Mammary epithelial cell (primary cell): ENCODE results near the gene RHEBL1.

Source experiments
- EZH2 ChIP-seq: IDR thresholded peaks from 2 replicates; pipeline ENCODE4 v1.6.1; 2012; ENCODE audit warnings: low read length, inconsistent platforms, borderline replicate concordance
- TF ChIP-seq, protein P1 (sequence below), 2 donors: IDR thresholded peaks in 1 of 2; conservative IDR thresholded peaks in 1 of 2; 2 replicates each; pipeline ENCODE4 v1.5.1; 2011 to 2012; ENCODE audit warnings: inconsistent platforms in 2 of 2, low read length in 2 of 2, mild to moderate bottlenecking in 2 of 2, control low read depth in 1 of 2, low read depth in 1 of 2; ENCODE audit not compliant: insufficient read depth in 1 of 2; ENCODE audit errors: extremely low read depth in 1 of 2

DNA sequence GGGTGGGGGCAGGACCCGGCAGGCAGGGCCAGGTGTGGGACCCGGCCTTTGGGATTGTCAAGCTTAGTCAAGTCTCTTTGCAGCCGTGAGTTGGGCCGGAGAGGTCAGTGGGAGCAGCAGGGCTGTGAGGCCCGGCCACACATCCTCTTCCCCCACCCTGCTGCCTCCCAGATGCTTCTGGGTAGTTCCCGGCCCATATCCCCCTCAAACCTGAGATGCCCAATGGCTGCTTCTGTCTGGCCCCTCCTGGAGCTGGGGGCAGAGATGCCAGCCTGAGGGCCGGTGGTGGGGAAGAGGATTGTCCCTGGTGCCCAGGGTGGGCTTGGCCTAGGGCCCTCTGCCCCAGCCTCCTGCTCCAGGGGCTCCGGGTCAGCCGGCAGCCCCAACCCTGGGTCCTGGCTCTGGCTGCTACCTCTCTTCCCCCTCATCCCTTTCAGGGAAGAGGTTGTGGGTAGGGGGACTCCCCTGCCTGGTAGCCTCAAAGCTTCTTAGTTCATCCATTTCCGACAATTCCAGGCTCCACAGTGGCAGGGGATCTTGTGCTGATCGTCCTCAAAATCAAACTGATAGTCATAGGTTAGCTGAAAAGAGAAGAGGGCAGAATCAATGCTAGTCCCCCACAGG lies 48.4 kb downstream of the RHEBL1 start:
- no peak for TF ChIP-seq EZH2
- TF ChIP-seq, protein P1, sequence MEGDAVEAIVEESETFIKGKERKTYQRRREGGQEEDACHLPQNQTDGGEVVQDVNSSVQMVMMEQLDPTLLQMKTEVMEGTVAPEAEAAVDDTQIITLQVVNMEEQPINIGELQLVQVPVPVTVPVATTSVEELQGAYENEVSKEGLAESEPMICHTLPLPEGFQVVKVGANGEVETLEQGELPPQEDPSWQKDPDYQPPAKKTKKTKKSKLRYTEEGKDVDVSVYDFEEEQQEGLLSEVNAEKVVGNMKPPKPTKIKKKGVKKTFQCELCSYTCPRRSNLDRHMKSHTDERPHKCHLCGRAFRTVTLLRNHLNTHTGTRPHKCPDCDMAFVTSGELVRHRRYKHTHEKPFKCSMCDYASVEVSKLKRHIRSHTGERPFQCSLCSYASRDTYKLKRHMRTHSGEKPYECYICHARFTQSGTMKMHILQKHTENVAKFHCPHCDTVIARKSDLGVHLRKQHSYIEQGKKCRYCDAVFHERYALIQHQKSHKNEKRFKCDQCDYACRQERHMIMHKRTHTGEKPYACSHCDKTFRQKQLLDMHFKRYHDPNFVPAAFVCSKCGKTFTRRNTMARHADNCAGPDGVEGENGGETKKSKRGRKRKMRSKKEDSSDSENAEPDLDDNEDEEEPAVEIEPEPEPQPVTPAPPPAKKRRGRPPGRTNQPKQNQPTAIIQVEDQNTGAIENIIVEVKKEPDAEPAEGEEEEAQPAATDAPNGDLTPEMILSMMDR (conservative IDR thresholded peaks at IDR 0.05 in 1 of 2, IDR thresholded peaks at IDR 0.05 in 1 of 2; ENCODE audit: extremely low read depth in 1 of 2, insufficient read depth in 1 of 2, low read depth in 1 of 2, low read length in 2 of 2): no peak
